NCI-H774 (cell line): ENCODE data around the gene TTC23.

Experiments
- DNase-seq: peaks from one replicate; lab custom pipeline; 2025; lab: John Stamatoyannopoulos, UW

TTC23 gene, protein sequence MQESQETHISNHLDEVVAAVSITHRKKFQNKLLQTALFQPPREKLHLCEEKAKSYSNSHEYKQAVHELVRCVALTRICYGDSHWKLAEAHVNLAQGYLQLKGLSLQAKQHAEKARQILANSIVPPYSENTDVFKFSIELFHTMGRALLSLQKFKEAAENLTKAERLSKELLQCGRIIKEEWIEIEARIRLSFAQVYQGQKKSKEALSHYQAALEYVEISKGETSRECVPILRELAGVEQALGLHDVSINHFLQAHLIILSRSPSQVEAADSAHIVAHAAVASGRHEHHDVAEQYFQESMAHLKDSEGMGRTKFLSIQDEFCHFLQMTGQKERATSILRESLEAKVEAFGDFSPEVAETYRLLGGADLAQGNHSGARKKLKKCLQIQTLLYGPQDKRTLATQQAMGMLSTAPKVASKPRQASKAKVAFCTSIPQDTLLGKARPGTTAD

DNA sequence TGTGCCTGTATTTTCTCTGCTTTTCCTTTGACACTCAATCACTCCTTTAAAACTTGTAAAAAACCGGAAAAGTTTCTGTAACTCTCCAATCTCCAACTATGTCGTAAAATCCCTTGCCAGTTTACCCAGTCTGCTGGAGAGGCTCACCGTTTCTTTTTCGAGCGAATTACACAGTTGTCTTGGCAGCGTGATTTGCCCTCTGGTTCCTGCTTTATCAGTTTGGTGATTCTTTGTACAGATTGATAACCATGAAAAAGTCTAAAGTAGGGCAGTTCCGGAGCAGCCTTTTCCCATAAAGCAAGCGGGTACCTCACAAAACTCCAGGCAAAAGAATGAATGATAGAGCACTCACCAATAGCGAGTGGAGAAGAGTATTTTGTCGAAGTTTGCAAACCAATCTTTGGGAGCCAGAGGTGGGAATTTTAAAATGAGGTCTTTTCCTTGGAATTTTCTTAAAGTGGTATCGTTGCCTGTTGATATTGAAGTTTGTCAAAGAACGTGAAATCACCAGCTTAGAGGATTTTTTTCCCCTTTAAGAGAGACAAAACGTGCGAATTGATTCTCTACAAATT is at the start of gene TTC23:
TSS of gene TTC23 (minus strand) at position 312 of the 572 bp plus-strand sequence. CDS start 20,869 bp downstream, outside the sequence.
- no peak for DNase-seq

DNA sequence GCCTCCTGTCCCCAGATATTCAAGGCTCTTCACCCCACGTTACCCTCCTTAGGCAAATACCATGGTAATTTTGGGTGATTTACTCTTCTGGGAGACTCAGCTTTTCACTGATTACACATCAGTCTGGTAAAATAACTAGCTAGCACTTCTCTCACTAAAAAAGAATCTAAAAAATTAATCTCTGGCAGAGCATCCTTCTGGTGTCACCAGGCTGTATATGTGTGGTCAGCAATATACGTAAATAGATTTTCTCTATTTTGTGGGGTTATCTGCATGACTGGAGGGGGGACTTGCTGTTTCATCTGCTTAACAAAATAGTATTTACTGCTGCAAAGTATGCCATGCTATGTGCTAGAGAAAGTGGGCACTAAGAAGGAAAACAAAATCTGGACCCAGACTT is 47.0 kb upstream of the TTC23 start:
- DNase-seq, result no peak

DNA sequence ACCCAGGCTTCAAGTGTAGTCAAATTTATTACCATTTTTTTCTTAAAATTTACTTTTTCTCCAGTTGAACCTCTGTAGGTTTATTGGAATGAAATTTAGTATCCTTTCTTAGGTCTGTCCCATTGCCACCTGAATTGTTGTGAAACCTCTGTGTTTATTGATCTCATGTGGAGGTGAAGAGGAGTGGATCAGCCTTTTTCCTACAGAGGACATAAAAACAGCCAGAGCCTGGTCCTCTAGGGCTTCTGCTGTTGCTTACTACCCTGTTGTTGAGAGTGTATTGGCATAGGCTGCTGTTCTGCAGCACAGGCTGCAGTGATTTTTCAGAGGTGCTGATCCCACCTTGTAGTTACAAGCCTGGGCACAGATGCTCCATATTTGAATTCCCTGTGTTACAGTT is 46.5 kb upstream of the TTC23 start:
- no peak for DNase-seq

GRCh38 chr15:99291643-99292042 is 42.3 kb upstream of the TTC23 start:
- DNase-seq, result no peak

DNA sequence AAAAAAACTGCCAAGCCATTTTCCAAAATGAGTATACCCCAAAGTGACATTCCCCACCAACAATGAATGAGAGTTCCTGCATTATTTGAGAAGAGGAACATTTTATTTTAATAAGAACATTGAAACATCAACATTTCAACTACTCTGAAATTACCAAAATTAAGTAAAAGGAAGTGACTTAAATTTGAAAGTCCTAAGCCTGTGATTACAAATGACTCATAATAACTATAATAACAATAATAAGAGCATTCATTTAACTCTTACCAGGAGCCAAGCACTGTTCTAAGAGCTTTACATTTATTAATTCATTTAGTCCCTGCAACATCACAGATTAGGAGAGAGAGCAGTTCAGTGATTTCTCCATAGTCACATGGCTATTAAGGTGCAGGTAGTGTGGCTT is 34.3 kb upstream of the TTC23 start:
- DNase-seq, result no peak

GRCh38 chr15:99282586-99282985 is 33.2 kb upstream of the TTC23 start:
- no peak for DNase-seq

GRCh38 chr15:99282121-99282520 is 32.7 kb upstream of the TTC23 start:
- DNase-seq, result no peak

- no peak for DNase-seq
Measured at GRCh38 chr15:99279827-99280226, 30.4 kb upstream of the TTC23 start.

GRCh38 chr15:99279290-99279689 is 29.9 kb upstream of the TTC23 start:
- no peak for DNase-seq

DNA sequence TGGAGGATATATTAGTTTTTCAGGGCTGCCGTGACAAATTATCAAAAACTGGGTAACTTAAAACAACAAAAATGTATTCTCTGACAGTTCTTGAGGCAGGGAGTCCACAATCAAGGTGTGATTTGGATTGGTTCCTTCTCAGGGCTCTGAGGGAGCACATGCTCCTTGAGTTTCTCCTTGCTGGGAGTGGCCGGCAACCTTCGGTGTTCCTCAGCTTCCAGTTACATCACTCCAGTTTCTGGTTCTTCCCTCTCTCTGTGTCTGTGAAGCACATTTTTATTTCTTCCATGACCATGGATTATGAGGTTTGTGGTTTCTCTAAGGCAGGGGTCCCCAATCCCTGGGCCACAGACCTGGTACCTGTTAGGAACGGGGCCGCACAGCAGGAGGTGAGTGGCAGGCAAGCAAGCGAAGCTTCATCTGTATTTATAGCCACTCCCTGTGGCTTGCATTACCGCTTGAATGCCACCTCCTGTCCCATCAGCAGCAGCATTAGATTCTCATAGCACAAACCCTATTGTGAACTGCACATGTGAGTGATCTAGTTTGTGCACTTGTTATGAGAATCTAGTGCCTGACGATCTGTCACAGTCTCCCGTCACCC is 26.2 kb upstream of the TTC23 start:
- DNase-seq, result no peak

- no peak for DNase-seq
Measured at GRCh38 chr15:99275061-99275460, 25.7 kb upstream of the TTC23 start.

DNA sequence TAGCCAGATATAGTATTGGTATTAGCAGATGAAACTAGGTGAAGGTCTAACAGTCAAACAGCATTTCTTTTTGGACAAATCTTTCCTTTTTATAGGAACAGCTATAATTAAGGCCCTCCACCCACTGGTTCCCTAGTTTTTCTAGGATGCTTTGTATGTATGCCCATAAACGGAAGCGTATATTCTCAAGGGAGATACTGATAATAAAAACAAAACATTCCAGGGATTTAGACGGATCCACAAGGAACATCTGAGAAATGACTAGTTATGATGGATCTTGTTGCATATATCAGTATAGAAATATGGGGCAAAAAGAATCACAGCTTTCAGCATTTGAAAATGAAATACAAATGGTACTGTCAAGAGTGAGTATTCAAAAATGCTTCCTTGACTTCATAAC is 24.4 kb upstream of the TTC23 start:
- no peak for DNase-seq

GRCh38 chr15:99268431-99268830 is 19.1 kb upstream of the TTC23 start:
- DNase-seq, result no peak

- no peak for DNase-seq
Measured at GRCh38 chr15:99267957-99268356, 18.6 kb upstream of the TTC23 start.

DNA sequence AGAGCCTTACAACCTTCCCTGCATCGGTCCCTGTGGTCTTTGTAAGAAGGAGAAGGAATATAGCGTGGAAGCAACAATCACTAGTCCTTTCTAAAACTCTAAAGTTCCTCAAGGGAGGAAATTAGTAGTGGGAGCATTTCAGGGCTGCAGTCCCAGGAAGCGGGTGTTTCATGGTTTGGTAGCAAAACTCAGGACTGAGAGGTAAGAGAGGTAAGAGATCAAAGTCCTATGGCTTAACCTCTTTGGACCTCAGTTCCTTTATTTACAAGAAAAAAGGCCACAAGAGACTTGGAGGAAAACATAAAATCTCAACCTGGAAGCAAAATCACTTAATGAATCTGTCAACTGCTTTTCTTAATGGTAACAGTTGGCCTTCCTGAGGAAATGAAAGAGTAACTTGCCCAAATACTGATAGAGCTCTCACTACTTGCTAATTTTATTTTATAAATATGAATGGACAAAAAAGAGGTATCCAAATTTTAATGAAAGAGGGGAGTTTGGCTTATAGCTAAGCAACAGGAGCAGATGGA is 16.2 kb upstream of the TTC23 start:
- no peak for DNase-seq

- DNase-seq, result no peak
Measured at GRCh38 chr15:99264125-99264524, 14.7 kb upstream of the TTC23 start.

DNA sequence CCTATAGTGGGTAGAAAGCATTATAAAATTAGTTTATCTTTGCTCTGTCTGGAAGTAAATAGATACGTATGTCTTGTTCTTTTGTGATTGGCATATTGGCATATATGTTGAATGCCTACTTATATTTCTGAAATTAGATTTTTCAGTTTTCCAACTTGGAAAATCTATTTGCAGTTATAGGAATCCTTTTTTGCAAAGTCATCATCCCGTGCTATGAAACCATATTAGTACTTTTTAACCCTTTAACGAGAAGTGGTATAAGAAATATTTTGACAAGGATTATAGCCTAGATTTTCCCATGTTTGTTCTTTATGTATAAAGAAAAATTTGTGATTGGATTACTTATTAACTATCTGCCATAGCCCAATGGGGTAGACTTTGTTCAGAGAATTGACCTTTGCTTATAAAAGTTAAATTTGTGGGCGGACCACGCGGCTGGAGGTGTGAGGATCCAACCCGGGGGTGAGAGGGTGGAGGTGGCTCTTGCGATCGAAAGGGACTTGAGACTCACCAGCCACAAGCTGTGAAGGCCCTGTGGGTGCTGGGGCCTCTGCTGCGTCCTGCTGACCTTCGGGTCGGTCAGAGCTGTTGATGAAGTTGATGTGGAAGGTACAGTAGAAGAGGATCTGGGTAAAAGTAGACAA is 7.8 kb upstream of the TTC23 start:
- no peak for DNase-seq

GRCh38 chr15:99253381-99254090 is 4.2 kb upstream of the TTC23 start:
- DNase-seq, result no peak

DNA sequence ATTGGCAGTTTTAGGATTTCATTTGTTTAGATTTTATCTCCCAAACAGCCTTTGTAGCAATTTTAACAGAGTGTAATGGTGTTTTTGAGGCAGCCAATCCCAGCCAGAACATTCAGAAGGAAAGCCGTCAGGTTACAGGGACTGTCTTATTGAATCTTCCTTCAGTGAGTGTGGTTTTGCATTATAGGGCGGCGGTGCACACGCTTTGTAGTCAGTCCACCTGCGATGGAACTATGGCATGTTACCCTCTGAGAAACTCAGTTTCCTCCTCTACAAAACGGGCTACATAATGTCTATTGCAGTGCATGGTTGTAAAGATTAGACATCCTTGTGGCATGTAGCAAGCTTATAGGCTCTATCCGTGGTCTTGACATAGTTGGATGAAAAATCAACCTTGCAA is 2.9 kb upstream of the TTC23 start:
- no peak for DNase-seq

DNA sequence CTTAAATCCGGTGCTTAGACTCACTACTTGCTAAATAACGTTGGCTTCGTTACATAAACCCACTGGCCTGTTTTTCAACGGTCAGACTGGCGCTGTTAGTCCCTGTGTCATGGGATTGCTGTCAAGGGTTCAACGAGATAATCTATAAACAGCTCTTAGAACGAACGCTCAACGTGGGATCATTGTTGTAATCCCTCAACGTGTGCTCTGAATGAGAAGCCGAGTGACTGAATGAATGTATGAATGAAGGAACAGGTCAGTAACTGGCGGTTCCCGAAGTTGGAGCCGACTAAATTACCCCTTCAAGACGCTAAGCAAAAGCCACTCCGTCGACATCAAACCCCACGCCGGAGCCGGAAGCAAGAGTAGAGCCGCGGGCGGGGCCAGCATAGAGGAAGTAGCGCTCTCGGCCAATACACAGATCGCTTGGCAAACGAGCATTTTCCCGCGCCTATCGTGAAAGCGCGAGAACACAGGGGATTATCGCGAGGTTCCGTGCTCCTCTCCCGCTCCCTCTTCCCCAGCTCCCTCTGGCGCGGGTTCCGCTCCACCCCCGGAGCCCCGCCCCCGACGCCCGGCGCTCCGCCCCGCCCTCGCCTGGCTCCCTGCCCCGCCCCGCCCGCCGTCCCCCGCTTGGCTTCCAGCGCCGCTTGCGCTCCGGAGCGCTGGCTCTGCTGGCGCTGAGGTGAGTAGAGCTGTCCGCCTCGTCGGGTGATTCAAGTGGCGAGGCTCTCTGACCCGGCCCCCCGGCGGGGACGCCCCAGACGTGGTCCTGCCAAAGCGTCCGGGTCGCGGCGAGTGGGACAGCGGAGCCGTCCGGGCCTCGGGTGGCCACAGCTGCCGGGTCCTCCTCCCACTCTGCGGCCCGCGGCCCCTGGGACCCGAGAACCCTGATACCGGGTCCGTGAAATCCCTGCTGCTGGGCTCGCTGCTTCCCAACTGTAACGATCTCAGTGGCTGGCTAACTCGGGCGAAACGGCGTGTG is 1.8 kb upstream of the TTC23 start, which contains the start of gene LRRC28:
TSS of gene LRRC28 (plus strand) at position 625 of the 985 bp plus-strand sequence. CDS start 4,477 bp downstream, outside the sequence.
- peak; percentile 98 for DNase-seq

- no peak for DNase-seq
Measured at GRCh38 chr15:99250494-99250856, 1.1 kb upstream of the TTC23 start.
